Choroid plexus epithelial cell (primary cell): ENCODE measurements around the gene TLR3.
"Not testable (repeated sequence)": the region's sequence is repeated elsewhere in the genome, so short reads cannot be mapped to it uniquely, and the experiment has no call there.

Experiments used
- DNase-seq: peaks from one replicate; pipeline ENCODE4 v3.0.0-alpha.2; 2010; ENCODE audit warnings: low read depth
- H3K4me3 ChIP-seq: 2 replicates; pipeline ENCODE4 v1.5.1; 2011; ENCODE audit warnings: low read depth, mild to moderate bottlenecking, control low read depth, low read length, moderate library complexity
- TF ChIP-seq, protein P1 (sequence below): conservative IDR thresholded peaks from 2 replicates; pipeline ENCODE4 v1.5.1; 2011; ENCODE audit warnings: low read depth, mild to moderate bottlenecking, control low read depth, inconsistent platforms, low read length, moderate library complexity

Gene TLR3

DNA sequence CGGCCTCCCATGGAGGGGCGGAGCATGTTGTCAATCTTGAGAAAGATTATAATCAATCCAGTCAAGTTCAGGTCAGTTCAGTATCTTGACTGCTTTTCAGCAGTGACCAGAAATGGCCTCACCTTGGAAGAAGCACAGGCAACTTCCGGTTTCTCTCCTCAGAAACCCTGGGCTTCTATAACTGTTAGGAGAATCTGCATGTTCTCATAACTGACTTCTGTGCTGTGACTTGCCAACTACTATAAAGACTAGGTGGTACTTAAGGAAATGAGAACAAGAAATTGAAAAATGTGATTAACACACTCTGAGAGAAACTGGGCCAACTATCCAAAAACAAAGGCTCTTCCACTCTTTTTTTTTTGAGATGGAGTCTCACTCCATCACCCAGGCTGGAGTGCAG, 35.9 kb upstream of the TLR3 start:
- H3K4me3 ChIP-seq = no peak overlapping the region
- TF ChIP-seq, protein P1, sequence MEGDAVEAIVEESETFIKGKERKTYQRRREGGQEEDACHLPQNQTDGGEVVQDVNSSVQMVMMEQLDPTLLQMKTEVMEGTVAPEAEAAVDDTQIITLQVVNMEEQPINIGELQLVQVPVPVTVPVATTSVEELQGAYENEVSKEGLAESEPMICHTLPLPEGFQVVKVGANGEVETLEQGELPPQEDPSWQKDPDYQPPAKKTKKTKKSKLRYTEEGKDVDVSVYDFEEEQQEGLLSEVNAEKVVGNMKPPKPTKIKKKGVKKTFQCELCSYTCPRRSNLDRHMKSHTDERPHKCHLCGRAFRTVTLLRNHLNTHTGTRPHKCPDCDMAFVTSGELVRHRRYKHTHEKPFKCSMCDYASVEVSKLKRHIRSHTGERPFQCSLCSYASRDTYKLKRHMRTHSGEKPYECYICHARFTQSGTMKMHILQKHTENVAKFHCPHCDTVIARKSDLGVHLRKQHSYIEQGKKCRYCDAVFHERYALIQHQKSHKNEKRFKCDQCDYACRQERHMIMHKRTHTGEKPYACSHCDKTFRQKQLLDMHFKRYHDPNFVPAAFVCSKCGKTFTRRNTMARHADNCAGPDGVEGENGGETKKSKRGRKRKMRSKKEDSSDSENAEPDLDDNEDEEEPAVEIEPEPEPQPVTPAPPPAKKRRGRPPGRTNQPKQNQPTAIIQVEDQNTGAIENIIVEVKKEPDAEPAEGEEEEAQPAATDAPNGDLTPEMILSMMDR = no peak
- no peak for DNase-seq

DNA sequence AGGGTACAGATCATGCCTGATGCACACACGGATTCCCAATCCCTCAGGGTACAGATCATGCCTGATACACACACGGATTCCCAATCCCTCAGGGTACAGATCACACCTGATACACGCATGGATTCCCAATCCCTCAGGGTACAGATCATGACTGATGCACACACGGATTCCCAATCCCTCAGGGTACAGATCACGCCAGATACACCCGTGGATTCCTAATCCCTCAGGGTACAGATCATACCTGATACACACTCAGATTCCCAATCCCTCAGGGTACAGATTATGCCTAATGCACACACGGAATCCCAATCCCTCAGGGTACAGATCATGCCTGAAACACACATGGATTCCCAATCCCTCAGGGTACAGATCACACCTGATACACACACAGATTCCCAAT, 34.3 kb upstream of the TLR3 start:
- DNase-seq, H3K4me3 ChIP-seq: not testable (repeated sequence)

- TF ChIP-seq, protein P1 = no peak
- no peak overlapping the region for H3K4me3 ChIP-seq
- DNase-seq = no peak
These were observed 31.9 kb upstream of the TLR3 start for GRCh38 chr4:186036976-186037581.

DNA sequence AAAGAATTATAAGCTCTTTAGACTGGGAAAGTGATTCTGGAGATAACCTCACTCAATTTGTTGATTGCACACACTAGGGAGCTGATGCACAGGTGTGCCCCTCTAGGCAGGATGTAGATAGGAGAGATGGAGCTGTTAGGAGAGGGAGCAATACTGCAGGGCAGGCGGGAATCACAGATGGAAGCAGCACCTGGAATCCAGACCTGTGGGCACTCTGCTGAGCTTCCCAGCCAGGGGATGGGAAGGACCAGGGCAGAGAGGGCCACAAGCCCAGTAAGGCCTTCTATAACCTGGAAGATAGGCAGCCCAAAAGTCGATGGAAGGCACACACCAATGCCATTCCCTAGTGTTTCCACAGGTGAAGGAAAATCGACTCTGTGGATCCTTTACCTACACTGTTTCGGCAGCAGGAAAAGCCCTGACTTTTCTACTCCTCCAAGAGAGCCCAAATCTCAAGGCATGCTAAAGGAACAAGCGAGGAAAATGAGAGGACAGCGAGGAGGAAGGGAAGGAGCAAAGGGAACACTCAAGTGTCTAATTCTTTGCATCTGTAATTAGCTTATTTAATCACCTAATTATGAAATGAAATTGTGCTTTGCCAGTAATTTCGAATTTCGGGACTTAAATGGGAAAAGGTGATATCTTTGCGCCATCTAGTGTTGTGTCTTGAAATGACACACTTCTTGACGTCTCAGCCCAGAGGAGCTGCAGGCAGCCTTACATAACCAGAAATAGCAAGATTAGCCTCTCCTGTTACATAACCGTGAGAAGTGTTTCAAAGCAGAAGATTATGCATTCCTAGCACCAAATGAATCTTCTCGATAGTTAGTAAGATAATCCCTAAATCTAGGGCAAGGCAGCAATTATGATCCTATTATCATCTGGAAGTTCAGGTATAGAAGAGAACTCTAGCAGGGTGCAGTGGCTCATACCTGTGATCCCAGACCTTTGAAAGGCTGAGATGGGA, 31.0 kb upstream of the TLR3 start:
- peak; percentile 95 for DNase-seq
- TF ChIP-seq, protein P1 = peak; percentile 76
- H3K4me3 ChIP-seq = no peak overlapping the region

- TF ChIP-seq, protein P1 = no peak
- no peak for DNase-seq
- H3K4me3 ChIP-seq = no peak overlapping the region
These were observed 29.3 kb upstream of the TLR3 start for GRCh38 chr4:186039697-186040096.

- TF ChIP-seq, protein P1 = no peak
- no peak for DNase-seq
- H3K4me3 ChIP-seq = no peak overlapping the region
These were observed 28.6 kb upstream of the TLR3 start for GRCh38 chr4:186040316-186040715.

DNA sequence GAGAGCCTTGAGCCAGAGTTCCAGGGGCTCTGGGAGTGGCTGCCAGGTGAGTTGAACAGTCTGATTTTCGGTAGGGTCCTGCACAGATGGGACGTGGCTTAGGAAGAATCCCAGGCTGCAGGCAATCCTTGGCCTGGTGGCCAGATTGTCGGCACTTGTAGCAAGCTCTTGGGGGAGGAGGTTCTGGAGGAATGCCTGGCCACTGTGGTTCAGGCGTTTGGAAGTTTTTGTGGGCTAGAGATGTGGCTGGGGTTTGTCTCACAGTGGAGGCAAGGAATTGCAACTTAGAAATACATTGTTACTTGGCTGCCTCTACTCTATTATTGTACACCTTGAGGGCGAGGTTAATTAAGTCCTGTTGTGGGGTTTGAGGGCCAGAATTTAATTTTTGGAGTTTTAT, 21.5 kb upstream of the TLR3 start:
- DNase-seq, H3K4me3 ChIP-seq: not testable (repeated sequence)

- not testable (repeated sequence) for H3K4me3 ChIP-seq, DNase-seq
These were observed 18.8 kb upstream of the TLR3 start for GRCh38 chr4:186050135-186050534.
